Naive thymus-derived CD8-positive, alpha-beta T cell (primary cell): ENCODE measurements around the gene LEMD2. TPM values are rescaled to one million over a fixed set of nuclear protein-coding genes. Genes with fewer than 3 reads are reported as not detected.
A peak's percentile ranks its signal among the peaks of the same experiment; 100 is the strongest.
"Not testable (repeated sequence)": the region's sequence is repeated elsewhere in the genome, so short reads cannot be mapped to it uniquely, and the experiment has no call there.

Source experiments
- ATAC-seq, 2 donors: fragments of 150-1000 bp; cut with Tn5 transposase in 1 of 2; sonication (Bioruptor Pico), chemical (Tn5 transposase) in 1 of 2; 1 replicate in 1 of 2; 2 replicates in 1 of 2; pipeline ENCODE4 v1.10.0; 2021; ENCODE audit warnings: mild to moderate bottlenecking in 2 of 2, moderate library complexity in 2 of 2
- POLR2A ChIA-PET: fragments of 350-600 bp; sonication (Branson Sonifier 250); formaldehyde crosslinking; loops from one replicate; lab custom pipeline; 2021; ENCODE audit warnings: antibody characterized with exemption; lab: Charles Lee
- DNase-seq, 10 donors: peaks; one replicate each; pipeline versions ENCODE4 v3.0.0 to v3.0.0-alpha.2; 2020 to 2022
- H3K27ac Mint-ChIP-seq, 10 donors: one replicate each; pipeline ENCODE4 v1.8.0; 2020 to 2022; ENCODE audit warnings: mild to moderate bottlenecking in 10 of 10, mixed read lengths in 10 of 10, moderate library complexity in 4 of 10, inconsistent platforms in 1 of 10
- H3K27me3 Mint-ChIP-seq, 5 donors: one replicate each; pipeline ENCODE4 v1.8.0; 2021 to 2022; ENCODE audit warnings: mixed read lengths in 5 of 5
- H3K36me3 Mint-ChIP-seq, 3 donors: one replicate each; pipeline ENCODE4 v1.8.0; 2020 to 2022; ENCODE audit warnings: mixed read lengths in 3 of 3, mild to moderate bottlenecking in 2 of 3, inconsistent platforms in 1 of 3
- H3K4me1 Mint-ChIP-seq, 4 donors: one replicate each; pipeline ENCODE4 v1.8.0; 2021 to 2022; ENCODE audit warnings: mixed read lengths in 4 of 4
- H3K4me3 Mint-ChIP-seq, 10 donors: one replicate each; pipeline ENCODE4 v1.8.0; 2020 to 2022; ENCODE audit warnings: mild to moderate bottlenecking in 10 of 10, mixed read lengths in 10 of 10, moderate library complexity in 6 of 10, inconsistent platforms in 1 of 10
- H3K9me3 Mint-ChIP-seq, 9 donors: one replicate each; pipeline ENCODE4 v1.8.0; 2020 to 2022; ENCODE audit warnings: mixed read lengths in 9 of 9, mild to moderate bottlenecking in 3 of 9, inconsistent platforms in 1 of 9, moderate library complexity in 1 of 9
- polyA plus RNA-seq, 3 donors: library from polyadenylated mRNA; unstranded; fragments of 300-500 nt; fragmentation: Illumina TruSeq; gene quantifications; one replicate each; pipeline ENCODE4 v1.2.3, GENCODE V29; 2021
- total RNA-seq, 8 experiments: library from RNA in 2 of 8; stranded (reverse) in 2 of 8; gene quantifications; one replicate each; pipeline ENCODE4 v1.2.3 and lab custom pipeline; 2021 to 2026

LEMD2 gene
- total RNA-seq: 100 to 1,000 TPM; 126 to 128 TPM
- polyA plus RNA-seq: 10 to 100 TPM; 24.6 to 43.9 (median 26.0) TPM
- total RNA-seq (lab: John Stamatoyannopoulos, UW): 68.7 to 114 (median 76.0) reads per million in 6 experiments

DNA sequence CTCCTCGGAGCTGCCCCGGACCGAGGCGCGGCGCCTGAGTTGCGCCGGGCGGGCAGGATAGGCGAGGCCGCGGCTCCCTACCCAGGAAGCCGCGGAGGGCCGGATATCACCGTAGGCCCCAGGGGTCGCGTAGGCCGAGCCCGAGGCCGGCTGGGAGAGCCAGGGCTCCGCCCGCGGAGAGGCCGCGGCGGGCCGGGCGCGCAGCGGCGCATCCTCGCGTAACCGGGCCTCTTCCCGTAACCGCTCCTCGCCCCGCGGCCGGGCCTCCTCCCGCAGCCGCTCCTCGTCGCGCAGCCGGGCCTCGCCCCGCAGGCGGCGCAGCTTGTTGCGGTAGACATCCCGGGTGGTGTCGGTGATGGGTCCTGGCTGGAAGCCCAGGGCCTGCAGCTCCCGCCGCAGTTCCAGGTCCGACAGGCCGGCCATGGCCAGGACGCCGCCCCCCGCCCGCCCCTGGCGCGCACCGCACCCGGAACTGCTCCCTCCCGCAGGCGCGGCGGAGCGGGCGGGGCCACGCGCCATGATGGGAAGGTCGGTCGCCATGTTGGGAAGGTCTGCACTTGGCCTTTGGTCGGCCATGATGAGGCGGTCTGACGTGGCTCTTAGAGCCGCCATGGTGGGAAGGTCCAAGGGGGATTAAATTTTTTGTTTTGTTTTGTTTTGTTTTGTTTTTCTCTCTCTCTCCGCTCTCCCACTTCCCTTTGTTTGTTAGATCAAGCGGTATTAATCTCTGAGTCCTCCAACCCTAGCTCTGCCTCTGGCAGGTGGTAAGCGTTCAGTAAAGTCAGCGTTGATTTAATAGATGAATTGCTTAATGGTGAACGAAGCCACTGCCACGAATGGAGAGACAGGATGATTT lies at the start of gene LEMD2:
Gene LEMD2, minus strand, starts transcription at position 437 of the 856 bp plus-strand sequence. Its CDS starts 14 bp downstream, at position 423.
- Mint-ChIP-seq H3K4me3 (peak within 1 kb of the TSS; percentile 91 to 99 (median 96)), H3K36me3 (peaks cover 0 to 26% (median 0%) of the 10 kb centered on the region in 3 donors), H3K4me1 (peaks cover 37 to 57% (median 49%) of the 10 kb centered on the region in 4 donors), H3K27me3 (peaks cover 0 to 2% (median 0%) of the 10 kb centered on the region in 5 donors), H3K9me3 (no peaks in the 10 kb centered on the region), H3K27ac (peak within 1 kb of the TSS; percentile 95 to 100 (median 98))
- POLR2A ChIA-PET: interaction anchor here (0.7 to 2.2 kb wide), 14 partner anchors 9 to 1891 kb away, joined by 3 to 13 read pairs (median 4); partner anchors contain the start of genes EHMT2 and UQCC2
- ATAC-seq (peak; percentile 89 to 90), DNase-seq (peak; percentile 87 to 94 (median 92))

DNA sequence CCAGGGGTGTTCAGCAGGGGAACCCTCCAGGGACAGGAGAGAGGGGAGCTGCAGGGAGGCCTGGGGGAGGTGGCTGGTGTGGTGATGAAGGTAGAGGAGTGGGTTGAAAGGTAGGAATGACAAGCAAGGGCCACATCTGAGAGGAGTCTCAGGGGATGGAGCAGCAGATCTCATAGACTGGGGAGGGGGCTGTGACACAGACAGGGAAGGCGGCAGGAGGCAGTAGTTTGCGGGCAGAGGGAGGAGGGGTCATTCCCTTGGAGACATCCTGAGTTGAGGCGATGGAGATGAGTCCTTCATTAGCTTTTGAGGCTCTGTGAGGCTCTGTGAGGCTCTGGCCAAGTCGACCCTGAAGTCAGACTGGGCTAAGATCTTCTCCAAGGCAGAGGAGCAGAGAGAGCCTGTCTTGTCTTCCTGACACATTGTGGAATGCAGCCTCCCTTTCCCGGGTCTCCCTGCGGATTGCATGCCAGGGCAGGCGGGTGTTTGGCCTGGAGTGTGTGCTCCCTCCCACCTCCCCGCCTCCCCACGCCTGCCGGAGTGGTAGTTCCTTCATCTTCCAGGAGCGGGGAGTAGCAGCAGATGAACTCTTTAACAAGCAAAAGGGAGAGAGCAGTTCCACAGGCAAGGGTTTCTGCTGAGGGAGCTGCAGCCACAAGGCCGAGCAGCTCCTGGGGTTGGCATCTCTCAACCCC lies 49.2 kb upstream of the LEMD2 start:
- no peak for DNase-seq
- H3K4me1 Mint-ChIP-seq: peaks cover 8 to 13% (median 10%) of the 10 kb centered on the region in 4 donors
- POLR2A ChIA-PET: no interaction called here
- H3K9me3 Mint-ChIP-seq: peaks cover 0 to 10% (median 0%) of the 10 kb centered on the region in 9 donors
- no peak for ATAC-seq
- peaks cover 0 to 7% (median 3%) of the 10 kb centered on the region in 5 donors for H3K27me3 Mint-ChIP-seq
- H3K36me3 Mint-ChIP-seq: no peaks in the 10 kb centered on the region
- no peak overlapping the region for H3K4me3 Mint-ChIP-seq
- peak overlapping the region in 1 of 10 donors; percentile 38 for H3K27ac Mint-ChIP-seq

DNA sequence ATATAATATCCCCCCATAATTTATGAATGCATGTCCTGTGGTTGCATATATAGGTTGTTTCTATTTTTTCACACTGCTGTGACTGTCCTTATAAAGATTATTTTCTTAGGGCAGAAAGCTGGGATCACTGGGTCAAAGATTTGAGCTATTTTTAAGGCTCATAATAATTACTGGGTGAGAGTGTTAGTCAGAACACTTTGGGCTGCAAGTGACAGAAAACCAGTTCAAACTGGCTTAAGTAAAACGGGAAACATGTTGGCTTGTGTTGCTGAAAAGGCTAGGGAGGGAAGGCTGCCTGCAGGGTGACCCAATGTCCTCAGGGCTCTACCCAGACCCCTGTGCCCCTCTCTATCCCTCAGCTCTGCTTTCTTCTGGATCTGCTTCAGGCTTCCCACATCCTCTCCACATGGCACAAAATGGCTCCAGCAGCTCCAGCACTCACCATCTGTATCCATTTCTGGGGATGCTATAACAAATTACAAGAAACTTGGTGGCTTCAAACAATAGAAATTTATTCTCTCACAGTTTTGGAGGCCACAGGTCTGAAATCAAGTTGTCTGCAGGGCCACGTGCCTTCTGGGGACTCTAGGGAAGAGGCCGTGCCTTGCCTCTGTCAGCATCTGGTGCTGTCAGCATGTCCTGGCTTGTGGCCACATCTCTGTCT lies 48.0 kb upstream of the LEMD2 start:
- POLR2A ChIA-PET: no interaction called here
- Mint-ChIP-seq H3K4me3 (no peak overlapping the region), H3K36me3 (no peaks in the 10 kb centered on the region), H3K27me3 (peaks cover 0 to 7% (median 3%) of the 10 kb centered on the region in 5 donors), H3K27ac (no peak overlapping the region), H3K9me3 (peaks cover 0 to 10% (median 0%) of the 10 kb centered on the region in 9 donors), H3K4me1 (peaks cover 8 to 13% (median 10%) of the 10 kb centered on the region in 4 donors)
- DNase-seq (no peak), ATAC-seq (no peak)

DNA sequence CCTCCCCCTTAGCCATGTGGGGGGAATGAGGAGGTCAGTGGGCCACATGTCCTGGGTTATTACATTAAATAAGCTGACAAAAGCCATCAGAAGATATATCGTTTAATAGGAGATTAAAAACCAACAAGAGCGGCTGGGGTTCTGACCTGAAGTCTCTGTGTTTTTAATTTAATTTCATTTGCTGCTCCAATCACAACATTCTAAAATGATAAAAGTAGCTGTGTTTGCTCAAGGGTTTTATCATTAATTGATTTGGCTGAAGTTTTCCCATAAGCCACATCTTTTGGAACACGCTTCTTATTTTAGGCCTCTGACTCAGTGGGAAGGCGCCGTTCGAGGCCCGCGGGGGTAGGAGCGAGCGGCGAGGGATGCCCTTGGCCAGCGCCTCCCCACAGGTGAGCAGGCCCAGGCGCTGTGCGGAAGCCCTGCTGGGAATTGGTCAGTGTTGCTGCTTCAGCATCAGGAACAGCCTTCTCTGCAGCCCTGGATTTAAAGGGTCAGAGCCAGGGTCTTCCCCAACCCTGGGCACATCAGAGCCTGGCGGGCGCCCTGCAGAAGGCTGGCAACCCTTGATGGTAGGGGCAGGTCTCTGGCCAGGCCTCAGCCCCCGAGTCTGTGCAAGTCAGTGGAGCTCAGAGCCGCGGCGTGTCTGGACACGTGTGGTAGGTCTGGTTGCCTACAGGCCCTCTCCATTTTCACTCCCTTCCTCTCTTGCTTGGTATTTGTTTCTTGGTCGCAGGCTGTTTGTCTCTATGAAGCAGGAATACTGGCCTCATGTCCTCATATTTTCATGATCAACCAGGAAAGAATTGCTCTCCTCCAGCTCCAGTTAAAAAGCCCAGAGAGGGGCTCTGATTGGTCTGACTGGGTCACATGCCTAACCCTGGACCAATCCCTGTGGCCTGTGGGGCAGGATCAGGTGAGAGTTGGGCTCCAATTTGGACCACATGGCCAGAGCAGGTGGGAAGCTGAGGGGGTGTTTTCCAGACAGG lies 45.8 kb upstream of the LEMD2 start:
- peak in 1 of 10 donors; percentile 26 for DNase-seq
- Mint-ChIP-seq H3K27ac (no peak overlapping the region), H3K36me3 (no peaks in the 10 kb centered on the region), H3K27me3 (peaks cover 0 to 26% (median 6%) of the 10 kb centered on the region in 5 donors), H3K9me3 (peaks cover 0 to 10% (median 0%) of the 10 kb centered on the region in 9 donors), H3K4me1 (peaks cover 2 to 4% (median 2%) of the 10 kb centered on the region in 4 donors), H3K4me3 (no peak overlapping the region)
- POLR2A ChIA-PET: no interaction called here
- no peak for ATAC-seq

DNA sequence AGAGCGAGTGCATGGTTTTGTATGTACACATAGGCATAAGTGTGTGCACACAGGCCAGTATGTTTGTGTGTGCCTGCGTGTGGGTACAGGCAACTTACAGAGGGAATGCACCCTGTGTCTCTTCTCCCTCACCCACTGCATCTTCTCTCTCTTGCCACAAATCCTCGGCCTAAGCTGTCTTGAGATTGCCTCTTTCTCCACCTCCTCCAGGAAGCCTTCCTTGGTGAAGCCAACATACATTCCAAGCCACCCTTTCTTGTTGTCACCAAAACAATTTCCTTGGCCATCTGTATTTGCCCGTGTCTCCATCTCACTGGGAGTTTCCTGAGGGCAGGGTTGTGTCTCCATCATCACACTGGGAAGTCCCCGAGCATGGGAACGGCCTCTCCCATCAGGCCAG lies 44.7 kb upstream of the LEMD2 start:
- POLR2A ChIA-PET: no interaction called here
- Mint-ChIP-seq H3K36me3 (no peaks in the 10 kb centered on the region), H3K9me3 (peaks cover 0 to 10% (median 0%) of the 10 kb centered on the region in 9 donors), H3K4me1 (peaks cover 0 to 1% (median 0%) of the 10 kb centered on the region in 4 donors), H3K4me3 (no peak overlapping the region), H3K27ac (no peak overlapping the region), H3K27me3 (peaks cover 0 to 26% (median 6%) of the 10 kb centered on the region in 5 donors)
- ATAC-seq (no peak), DNase-seq (no peak)

DNA sequence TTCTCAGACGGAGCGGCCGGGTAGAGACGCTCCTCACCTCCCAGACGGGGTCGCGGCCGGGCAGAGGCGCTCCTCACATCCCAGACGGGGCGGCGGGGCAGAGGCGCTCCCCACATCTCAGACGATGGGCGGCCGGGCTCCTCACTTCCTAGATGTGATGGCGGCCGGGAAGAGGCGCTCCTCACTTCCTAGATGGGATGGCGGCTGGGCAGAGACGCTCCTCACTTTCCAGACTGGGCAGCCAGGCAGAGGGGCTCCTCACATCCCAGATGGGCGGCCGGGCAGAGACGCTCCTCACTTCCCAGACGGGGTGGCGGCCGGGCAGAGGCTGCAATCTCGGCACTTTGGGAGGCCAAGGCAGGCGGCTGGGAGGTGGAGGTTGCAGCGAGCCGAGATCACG lies 43.9 kb upstream of the LEMD2 start:
- peaks cover 0 to 26% (median 6%) of the 10 kb centered on the region in 5 donors for H3K27me3 Mint-ChIP-seq
- not testable (repeated sequence) for H3K27ac Mint-ChIP-seq

DNA sequence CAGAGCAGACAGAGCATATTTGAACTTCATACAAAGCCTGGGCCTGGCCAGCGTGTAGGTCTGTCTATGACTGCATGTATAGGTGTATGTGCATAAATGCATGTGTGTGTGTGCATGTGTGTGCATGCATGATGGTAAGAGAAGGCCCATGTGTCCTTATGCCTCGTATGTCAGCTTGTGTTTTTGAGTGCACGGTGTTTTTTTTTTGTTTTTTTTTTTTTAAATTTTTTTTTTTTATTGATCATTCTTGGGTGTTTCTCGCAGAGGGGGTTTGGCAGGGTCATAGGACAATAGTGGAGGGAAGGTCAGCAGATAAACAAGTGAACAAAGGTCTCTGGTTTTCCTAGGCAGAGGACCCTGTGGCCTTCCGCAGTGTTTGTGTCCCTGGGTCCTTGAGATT lies 42.8 kb upstream of the LEMD2 start:
- H3K4me3 Mint-ChIP-seq, H3K27ac Mint-ChIP-seq, ATAC-seq, H3K36me3 Mint-ChIP-seq, H3K9me3 Mint-ChIP-seq, H3K4me1 Mint-ChIP-seq, POLR2A ChIA-PET: not testable (repeated sequence)
- peak in 1 of 10 donors; percentile 23 for DNase-seq
- H3K27me3 Mint-ChIP-seq: peaks cover 0 to 19% (median 6%) of the 10 kb centered on the region in 5 donors

More for the DNA sequence above, 43.9 kb upstream of the LEMD2 start:
- DNase-seq, H3K4me3 Mint-ChIP-seq, H3K9me3 Mint-ChIP-seq, H3K4me1 Mint-ChIP-seq, ATAC-seq, POLR2A ChIA-PET, H3K36me3 Mint-ChIP-seq: not testable (repeated sequence)

DNA sequence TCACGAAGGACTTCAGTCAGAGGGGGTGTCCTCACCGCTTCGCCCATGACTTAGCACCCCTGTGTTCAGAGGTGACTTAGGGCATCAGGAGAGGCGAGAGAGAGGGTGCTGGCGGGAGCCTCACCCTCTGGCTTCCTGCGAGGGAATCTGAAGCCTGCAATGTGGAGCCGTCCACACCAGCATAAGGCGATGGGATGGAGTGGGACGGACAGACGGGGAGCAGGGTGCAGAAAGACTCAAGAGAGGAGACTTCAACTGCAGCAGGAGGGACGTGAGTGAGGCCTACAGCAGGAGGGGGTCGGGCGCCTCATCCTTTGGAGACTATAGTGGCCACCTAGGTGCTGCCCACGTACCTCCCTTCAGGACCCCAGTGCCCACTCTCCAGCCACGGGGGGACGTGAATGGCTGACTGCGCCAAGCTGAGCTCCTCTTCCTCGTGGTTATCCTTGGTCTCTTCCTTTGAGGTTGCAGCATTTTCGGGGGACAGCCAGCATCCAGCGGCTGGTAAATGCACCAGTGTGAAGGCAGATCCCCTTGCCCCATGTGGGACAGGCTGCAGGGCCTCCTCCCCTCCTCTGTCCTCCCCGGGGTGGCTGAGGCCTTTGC lies 41.8 kb upstream of the LEMD2 start:
- POLR2A ChIA-PET: no interaction called here
- Mint-ChIP-seq H3K4me1 (peaks cover 0 to 1% (median 0%) of the 10 kb centered on the region in 4 donors), H3K36me3 (no peaks in the 10 kb centered on the region), H3K27me3 (peaks cover 0 to 19% (median 6%) of the 10 kb centered on the region in 5 donors), H3K27ac (peak overlapping the region in 1 of 10 donors; percentile 50), H3K9me3 (no peaks in the 10 kb centered on the region), H3K4me3 (no peak overlapping the region)
- ATAC-seq (no peak), DNase-seq (no peak)

DNA sequence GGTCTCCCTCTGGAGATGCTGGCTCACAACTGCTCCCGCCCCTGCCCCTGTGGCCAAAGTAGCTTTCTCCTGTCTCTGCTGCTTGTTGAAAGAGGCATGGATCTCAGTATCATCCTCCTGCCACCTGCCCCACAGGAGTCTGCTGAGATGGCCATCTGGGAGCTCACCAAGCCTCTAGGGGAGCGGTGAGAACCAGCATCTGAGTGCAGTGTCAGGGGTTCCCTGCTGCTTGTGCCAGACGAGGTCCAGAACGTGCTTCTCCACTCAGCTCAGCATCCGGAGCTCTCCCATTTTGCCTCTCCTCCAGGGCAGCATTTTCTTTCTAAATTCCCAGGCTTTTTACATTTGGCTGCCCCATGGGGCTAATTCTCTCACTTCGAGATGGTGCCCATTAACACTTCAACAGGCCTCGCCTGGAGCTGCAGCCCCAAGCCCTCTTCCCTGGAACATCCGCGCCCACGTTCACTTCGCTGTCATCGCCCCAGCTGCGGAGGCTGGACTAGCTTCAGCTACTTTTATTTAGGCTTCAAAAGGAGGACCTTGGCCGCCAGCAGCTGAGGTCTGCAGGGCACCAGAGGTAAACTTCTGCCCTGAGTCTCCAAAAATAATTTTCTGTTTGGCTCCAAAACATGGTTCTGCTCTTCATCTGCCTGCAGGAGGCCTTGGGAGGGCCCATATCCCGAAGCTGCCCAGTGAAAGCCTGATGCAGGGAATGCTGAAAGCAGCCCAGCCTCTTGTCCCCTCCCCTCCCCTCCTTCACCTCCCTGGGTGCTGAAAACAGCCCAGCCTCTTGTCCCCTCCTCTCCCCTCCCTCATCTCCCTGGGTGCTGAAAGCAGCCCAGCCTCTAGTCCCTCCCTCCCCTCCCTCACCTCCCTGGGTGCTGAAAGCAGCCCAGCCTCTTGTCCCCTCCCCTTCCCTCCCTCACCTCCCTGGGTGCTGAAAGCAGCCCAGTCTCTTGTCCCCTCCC lies 40.1 kb upstream of the LEMD2 start:
- peak overlapping the region in 2 of 10 donors; percentile 53 to 60 for H3K27ac Mint-ChIP-seq
- H3K27me3 Mint-ChIP-seq: peaks cover 0 to 19% (median 6%) of the 10 kb centered on the region in 5 donors
- ATAC-seq (no peak), DNase-seq (peak in 1 of 10 donors; percentile 15)
- H3K4me1 Mint-ChIP-seq: peaks cover 0 to 3% (median 0%) of the 10 kb centered on the region in 4 donors
- H3K4me3 Mint-ChIP-seq: no peak overlapping the region
- H3K36me3 Mint-ChIP-seq: no peaks in the 10 kb centered on the region
- H3K9me3 Mint-ChIP-seq: no peaks in the 10 kb centered on the region
- POLR2A ChIA-PET: no interaction called here

DNA sequence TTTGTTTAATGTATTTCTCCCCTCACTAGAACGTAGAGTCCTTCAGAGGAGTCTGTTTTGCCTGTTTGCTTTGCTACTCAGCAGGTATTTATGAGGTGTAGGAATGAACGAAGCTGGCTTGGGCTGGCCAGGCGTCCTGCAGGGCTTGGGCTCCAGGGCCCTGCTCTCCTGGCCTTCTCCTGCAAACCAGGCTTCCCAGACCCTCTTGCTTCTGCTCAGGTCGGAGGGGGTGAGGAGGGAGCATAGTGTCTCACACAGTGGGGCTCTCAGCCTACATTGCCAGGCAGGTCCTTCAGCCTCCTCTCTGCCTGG lies 39.5 kb upstream of the LEMD2 start:
- POLR2A ChIA-PET: no interaction called here
- no peak for DNase-seq
- Mint-ChIP-seq H3K36me3 (no peaks in the 10 kb centered on the region), H3K27me3 (peaks cover 0 to 19% (median 6%) of the 10 kb centered on the region in 5 donors), H3K27ac (no peak overlapping the region), H3K4me3 (no peak overlapping the region), H3K9me3 (no peaks in the 10 kb centered on the region), H3K4me1 (peaks cover 0 to 3% (median 0%) of the 10 kb centered on the region in 4 donors)
- no peak for ATAC-seq
